HEK293 (cell line): ENCODE data around the gene DDRGK1.

ENCODE experiments used
- ATF2 ChIP-seq: fragments of 450-650 bp; formaldehyde crosslinking; IDR thresholded peaks from 2 replicates; pipeline ENCODE4 v1.5.1; 2016; ENCODE audit warnings: missing biosample characterization, missing genetic modification characterization, low read depth
- GLIS1 ChIP-seq: fragments of 450-650 bp; formaldehyde crosslinking; IDR thresholded peaks from 2 replicates; pipeline ENCODE4 v1.5.1; 2016; ENCODE audit warnings: missing biosample characterization, missing genetic modification characterization
- HIC1 ChIP-seq: fragments of 450-650 bp; formaldehyde crosslinking; IDR thresholded peaks from 2 replicates; pipeline ENCODE4 v1.5.1; 2016; ENCODE audit warnings: missing biosample characterization, missing genetic modification characterization
- KLF9 ChIP-seq: fragments of 450-650 bp; formaldehyde crosslinking; IDR thresholded peaks from 2 replicates; pipeline ENCODE4 v1.5.1; 2016; ENCODE audit warnings: missing biosample characterization, missing genetic modification characterization, low read depth
- SP2 ChIP-seq: fragments of 450-650 bp; formaldehyde crosslinking; IDR thresholded peaks from 2 replicates; pipeline ENCODE4 v1.5.1; 2016; ENCODE audit warnings: missing biosample characterization, missing genetic modification characterization
- SP7 ChIP-seq: fragments of 450-650 bp; formaldehyde crosslinking; IDR thresholded peaks from 2 replicates; pipeline ENCODE4 v1.5.1; 2016; ENCODE audit warnings: missing biosample characterization, missing genetic modification characterization
- TCF7L2 ChIP-seq: IDR thresholded peaks from 2 replicates; pipeline ENCODE4 v1.6.1; 2011; ENCODE audit warnings: low read depth, mild to moderate bottlenecking, inconsistent platforms, low read length, moderate library complexity, borderline replicate concordance
- TRIM28 ChIP-seq: IDR thresholded peaks from 2 replicates; pipeline ENCODE4 v1.6.1; 2011; ENCODE audit warnings: low read length, control low read depth, borderline replicate concordance
- ZBTB11 ChIP-seq: fragments of 450-650 bp; formaldehyde crosslinking; conservative IDR thresholded peaks from 2 replicates; pipeline ENCODE4 v1.5.1; 2016; ENCODE audit warnings: low read depth, missing biosample characterization, missing genetic modification characterization
- ZBTB26 ChIP-seq: fragments of 450-650 bp; formaldehyde crosslinking; optimal IDR thresholded peaks from 2 replicates; pipeline ENCODE3; 2016; ENCODE audit warnings: missing biosample characterization, mild to moderate bottlenecking, missing genetic modification characterization
- ZBTB6 ChIP-seq: fragments of 450-650 bp; formaldehyde crosslinking; IDR thresholded peaks from 2 replicates; pipeline ENCODE4 v1.5.1; 2017; ENCODE audit warnings: missing biosample characterization, missing genetic modification characterization
- ZFP3 ChIP-seq: fragments of 450-650 bp; formaldehyde crosslinking; IDR thresholded peaks from 2 replicates; pipeline ENCODE4 v1.5.1; 2016; ENCODE audit warnings: low read depth, missing biosample characterization, missing genetic modification characterization
- ZFP69B ChIP-seq: fragments of 450-650 bp; formaldehyde crosslinking; IDR thresholded peaks from 2 replicates; pipeline ENCODE4 v1.5.1; 2016; ENCODE audit warnings: missing biosample characterization, missing genetic modification characterization
- ZIC2 ChIP-seq: fragments of 450-650 bp; formaldehyde crosslinking; IDR thresholded peaks from 2 replicates; pipeline ENCODE4 v1.5.1; 2016; ENCODE audit warnings: missing biosample characterization, missing genetic modification characterization
- ZNF132 ChIP-seq: fragments of 450-650 bp; formaldehyde crosslinking; IDR thresholded peaks from 2 replicates; pipeline ENCODE4 v1.5.1; 2017; ENCODE audit warnings: missing biosample characterization, missing genetic modification characterization, borderline replicate concordance
- ZNF169 ChIP-seq: fragments of 450-650 bp; formaldehyde crosslinking; IDR thresholded peaks from 2 replicates; pipeline ENCODE4 v1.5.1; 2016; ENCODE audit warnings: missing biosample characterization, missing genetic modification characterization
- ZNF23 ChIP-seq: fragments of 450-650 bp; formaldehyde crosslinking; IDR thresholded peaks from 2 replicates; pipeline ENCODE4 v1.5.1; 2016; ENCODE audit warnings: missing biosample characterization, missing genetic modification characterization, borderline replicate concordance
- ZNF311 ChIP-seq: fragments of 450-650 bp; formaldehyde crosslinking; IDR thresholded peaks from 2 replicates; pipeline ENCODE4 v1.5.1; 2017; ENCODE audit warnings: missing biosample characterization, missing genetic modification characterization, borderline replicate concordance
- ZNF341 ChIP-seq: fragments of 450-650 bp; formaldehyde crosslinking; IDR thresholded peaks from 2 replicates; pipeline ENCODE4; 2016; ENCODE audit warnings: low read depth, missing biosample characterization, missing genetic modification characterization
- ZNF366 ChIP-seq: fragments of 450-650 bp; formaldehyde crosslinking; conservative IDR thresholded peaks from 2 replicates; pipeline ENCODE4 v1.5.1; 2016; ENCODE audit warnings: missing biosample characterization, missing genetic modification characterization
- ZNF394 ChIP-seq: fragments of 450-650 bp; formaldehyde crosslinking; IDR thresholded peaks from 2 replicates; pipeline ENCODE4 v1.5.1; 2016; ENCODE audit warnings: missing biosample characterization, missing genetic modification characterization, mild to moderate bottlenecking, moderate library complexity, borderline replicate concordance
- ZNF48 ChIP-seq: fragments of 450-650 bp; formaldehyde crosslinking; IDR thresholded peaks from 2 replicates; pipeline ENCODE4 v1.5.1; 2016; ENCODE audit warnings: missing biosample characterization, missing genetic modification characterization
- ZNF654 ChIP-seq: fragments of 450-650 bp; formaldehyde crosslinking; IDR thresholded peaks from 2 replicates; pipeline ENCODE4 v1.5.1; 2016; ENCODE audit warnings: low read depth, missing biosample characterization, missing genetic modification characterization
- ZNF692 ChIP-seq: fragments of 450-650 bp; formaldehyde crosslinking; IDR thresholded peaks from 2 replicates; pipeline ENCODE4 v1.5.1; 2016; ENCODE audit warnings: missing biosample characterization, missing genetic modification characterization
- ZNF707 ChIP-seq: fragments of 450-650 bp; formaldehyde crosslinking; IDR thresholded peaks from 2 replicates; pipeline ENCODE4 v1.5.1; 2016; ENCODE audit warnings: missing biosample characterization, missing genetic modification characterization
- ZSCAN16 ChIP-seq: fragments of 450-650 bp; formaldehyde crosslinking; IDR thresholded peaks from 2 replicates; pipeline ENCODE4 v1.5.1; 2016; ENCODE audit warnings: missing biosample characterization, missing genetic modification characterization
- ZSCAN23 ChIP-seq: fragments of 450-650 bp; formaldehyde crosslinking; IDR thresholded peaks from 2 replicates; pipeline ENCODE4 v1.5.1; 2016; ENCODE audit warnings: missing biosample characterization, missing genetic modification characterization

DDRGK1 gene

GRCh38 chr20:3203315-3204123, 963 bp downstream of the DDRGK1 start (continued):
- TF ChIP-seq ZNF48 (tag by site-specific recombination) (no peak), ZBTB11 (tag by site-specific recombination) (0 out of 2 replicates have a peak, but pooled peaks have one; percentile 13), ZNF707 (no peak), ZFP69B (peak; percentile 85), ZIC2 (tag by site-specific recombination) (peak; percentile 99), ZNF394 (peak; percentile 69), ZBTB26 (tag by site-specific recombination) (no peak), ZNF169 (no peak), TRIM28 (no peak), SP2 (tag by site-specific recombination) (peak; percentile 55), KLF9 (tag by site-specific recombination) (no peak), ZBTB6 (tag by site-specific recombination) (no peak), ZNF341 (tag by site-specific recombination) (peak; percentile 74), ZSCAN16 (tag by site-specific recombination) (no peak), ZNF23 (tag by site-specific recombination) (no peak), ATF2 (tag by site-specific recombination) (no peak), ZSCAN23 (tag by site-specific recombination) (no peak), SP7 (tag by site-specific recombination) (no peak), ZFP3 (tag by site-specific recombination) (0 out of 2 replicates have a peak, but pooled peaks have one; percentile 6), ZNF692 (peak; percentile 88), ZNF311 (tag by site-specific recombination) (no peak), ZNF654 (tag by site-specific recombination) (no peak), HIC1 (no peak), ZNF366 (peak; percentile 43; the same call in 1 of the 2 replicates), ZNF132 (tag by site-specific recombination) (no peak), GLIS1 (tag by site-specific recombination) (peak; percentile 90), TCF7L2 (no peak)
